Tibial nerve (tissue), 4 donors: ENCODE data around the gene CREBL2. TPM values are rescaled to one million over a fixed set of nuclear protein-coding genes. Genes with fewer than 3 reads are reported as not detected.
A peak's percentile ranks its signal among the peaks of the same experiment; 100 is the strongest.

ENCODE experiments used
- DNase-seq, 2 donors: peaks; one replicate each; pipeline ENCODE4 v3.0.0-alpha.2; 2019; ENCODE audit warnings: low spot score in 2 of 2
- H3K27ac ChIP-seq, 4 donors: fragments of 200-600 bp; sonication (generic) in 3 of 4; one replicate each; pipeline ENCODE4 v1.5.1; 2017 to 2019; ENCODE audit warnings: mild to moderate bottlenecking in 1 of 4
- H3K27me3 ChIP-seq, 2 donors: fragments of 200-600 bp; sonication (generic) in 1 of 2; one replicate each; pipeline versions ENCODE4 v1.5.1 to v1.6.0; 2017 to 2019
- H3K36me3 ChIP-seq, 3 donors: fragments of 200-600 bp; sonication (generic); one replicate each; pipeline ENCODE4 v1.5.1; 2018 to 2019
- H3K4me1 ChIP-seq, 4 donors: fragments of 200-600 bp; sonication (generic) in 3 of 4; one replicate each; pipeline ENCODE4 v1.5.1; 2017 to 2019
- H3K4me3 ChIP-seq, 4 donors: fragments of 200-600 bp; sonication (generic) in 3 of 4; one replicate each; pipeline ENCODE4 v1.5.1; 2017 to 2019; ENCODE audit warnings: mild to moderate bottlenecking in 1 of 4, moderate library complexity in 1 of 4
- H3K9me3 ChIP-seq, 4 donors: fragments of 200-600 bp; sonication (generic) in 3 of 4; one replicate each; pipeline ENCODE4 v1.5.1; 2017 to 2019
- EP300 ChIP-seq, 2 donors: sonication (generic); formaldehyde crosslinking; IDR thresholded peaks; one replicate each; pipeline ENCODE4 v1.6.1; 2017; ENCODE audit warnings: antibody characterized with exemption in 2 of 2, mild to moderate bottlenecking in 1 of 2
- POLR2A ChIP-seq, 2 donors: fragments of 450-650 bp; IDR thresholded peaks; one replicate each; pipeline ENCODE4 v1.6.1; 2017; ENCODE audit warnings: antibody characterized with exemption in 2 of 2, mild to moderate bottlenecking in 2 of 2, moderate library complexity in 2 of 2
- WGBS, 2 donors: methylation state at CpG; one replicate each; pipeline ENCODE4 v1.1.5; 2018; 5-methylcytosine and 5-hydroxymethylcytosine counted together
- total RNA-seq, 4 donors: library from RNA; depleted of rRNA; stranded (reverse); fragments of >200 nt; gene quantifications; one replicate each; pipeline ENCODE4 v1.1.0, GENCODE V29; 2016
- TF ChIP-seq, protein P1 (sequence below), 5 experiments: fragments of 200-600 bp in 3 of 5; fragments of 450-650 bp in 2 of 5; sonication (generic) in 3 of 5; IDR thresholded peaks; one replicate each; pipeline ENCODE4 v1.5.1; 2016 to 2019; ENCODE audit warnings: antibody characterized with exemption in 5 of 5, mild to moderate bottlenecking in 3 of 5, moderate library complexity in 2 of 5

CREBL2 gene
- total RNA-seq, 4 donors from 2014 or later = 39.9 to 74.7 (median 52.9) TPM

DNA sequence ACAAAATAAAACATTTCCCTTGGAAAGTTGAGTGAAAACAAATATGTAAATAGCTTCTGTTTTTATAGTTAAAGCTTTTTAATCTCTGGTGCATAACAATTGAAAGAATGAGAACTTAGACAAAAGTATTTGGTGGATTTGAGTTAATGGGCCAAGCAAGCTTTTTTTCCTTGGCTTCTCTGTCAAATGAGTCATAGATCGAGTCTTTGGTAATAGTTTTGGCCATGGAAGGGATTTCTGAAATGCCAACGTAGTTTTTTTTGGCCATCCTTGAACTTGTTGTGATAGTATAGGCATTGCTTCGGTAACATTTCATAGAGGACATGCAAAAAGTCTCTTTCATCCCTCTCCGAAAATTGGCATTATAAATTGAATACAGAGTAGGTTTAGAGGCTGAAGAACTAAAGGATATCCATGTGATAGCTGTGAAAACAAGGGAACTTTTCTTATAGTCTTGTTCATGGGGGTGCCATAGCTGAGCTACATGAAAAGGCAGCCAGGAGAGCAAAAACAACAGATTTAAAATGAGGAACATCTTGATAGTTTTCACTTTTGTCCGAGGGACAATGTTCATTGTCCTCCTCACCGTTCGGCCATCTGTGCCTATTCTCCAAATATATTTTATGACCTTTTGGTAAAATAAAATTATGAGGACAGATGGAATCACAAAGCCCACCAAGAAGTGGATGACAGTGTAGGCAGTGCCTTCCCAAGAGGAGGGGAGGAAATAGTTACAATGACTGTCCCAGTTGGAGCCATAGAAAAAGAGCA, 49.6 kb downstream of the CREBL2 start:
- peaks cover 0 to 24% (median 6%) of the 10 kb centered on the region in 4 donors for H3K4me1 ChIP-seq
- 48 to 50% methylated on average over 7 of the region's 7 CpGs for WGBS, 2 donors
- H3K9me3 ChIP-seq = no peaks in the 10 kb centered on the region
- TF ChIP-seq POLR2A (IDR thresholded peaks at IDR 0.05) (no peak), EP300 (IDR thresholded peaks at IDR 0.05) (peak in 1 of 2 donors; percentile 21)
- TF ChIP-seq, protein P1, sequence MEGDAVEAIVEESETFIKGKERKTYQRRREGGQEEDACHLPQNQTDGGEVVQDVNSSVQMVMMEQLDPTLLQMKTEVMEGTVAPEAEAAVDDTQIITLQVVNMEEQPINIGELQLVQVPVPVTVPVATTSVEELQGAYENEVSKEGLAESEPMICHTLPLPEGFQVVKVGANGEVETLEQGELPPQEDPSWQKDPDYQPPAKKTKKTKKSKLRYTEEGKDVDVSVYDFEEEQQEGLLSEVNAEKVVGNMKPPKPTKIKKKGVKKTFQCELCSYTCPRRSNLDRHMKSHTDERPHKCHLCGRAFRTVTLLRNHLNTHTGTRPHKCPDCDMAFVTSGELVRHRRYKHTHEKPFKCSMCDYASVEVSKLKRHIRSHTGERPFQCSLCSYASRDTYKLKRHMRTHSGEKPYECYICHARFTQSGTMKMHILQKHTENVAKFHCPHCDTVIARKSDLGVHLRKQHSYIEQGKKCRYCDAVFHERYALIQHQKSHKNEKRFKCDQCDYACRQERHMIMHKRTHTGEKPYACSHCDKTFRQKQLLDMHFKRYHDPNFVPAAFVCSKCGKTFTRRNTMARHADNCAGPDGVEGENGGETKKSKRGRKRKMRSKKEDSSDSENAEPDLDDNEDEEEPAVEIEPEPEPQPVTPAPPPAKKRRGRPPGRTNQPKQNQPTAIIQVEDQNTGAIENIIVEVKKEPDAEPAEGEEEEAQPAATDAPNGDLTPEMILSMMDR (IDR thresholded peaks at IDR 0.05) = no peak
- H3K27me3 ChIP-seq = no peaks in the 10 kb centered on the region
- H3K36me3 ChIP-seq = no peaks in the 10 kb centered on the region
- no peak for DNase-seq
- no peak overlapping the region for H3K4me3 ChIP-seq
- H3K27ac ChIP-seq = peak overlapping the region in 2 of 4 donors; percentile 10 to 50

DNA sequence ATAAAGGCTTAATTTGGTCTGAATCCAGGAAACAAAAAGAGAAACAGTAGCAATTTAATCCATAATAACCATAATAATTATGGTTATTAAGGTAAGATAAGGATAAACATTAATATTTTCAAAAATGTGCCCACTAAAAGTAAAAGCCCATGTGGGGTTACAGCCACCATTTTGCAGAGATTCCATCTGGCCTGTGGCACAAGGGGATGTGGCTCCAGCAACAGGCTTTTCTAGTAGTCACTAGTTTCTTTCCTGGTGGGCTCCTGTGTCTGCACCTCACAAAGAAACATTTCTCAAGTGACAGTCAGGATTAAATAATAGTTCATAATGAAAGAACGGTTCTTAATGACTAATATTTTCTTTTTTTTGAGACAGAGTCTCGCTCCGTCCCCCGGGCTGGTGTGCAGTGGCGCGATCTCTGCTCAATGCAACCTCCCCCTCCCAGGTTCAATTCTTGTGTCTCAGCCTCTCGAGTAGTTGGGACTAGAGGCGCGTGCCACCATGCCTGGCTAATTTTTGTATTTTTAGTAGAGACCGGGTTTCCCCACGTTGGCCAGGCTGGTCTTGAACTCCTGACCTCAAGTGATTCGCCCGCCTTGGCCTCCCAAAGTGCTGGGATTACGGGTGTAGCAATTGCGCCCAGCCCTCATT, 52.1 kb downstream of the CREBL2 start:
- Histone ChIP-seq H3K27me3 (no peaks in the 10 kb centered on the region), H3K27ac (no peak overlapping the region), H3K9me3 (no peaks in the 10 kb centered on the region), H3K36me3 (no peaks in the 10 kb centered on the region), H3K4me1 (peaks cover 0 to 24% (median 6%) of the 10 kb centered on the region in 4 donors), H3K4me3 (no peak overlapping the region)
- WGBS, 2 donors = 92 to 96% methylated on average over 15 of the region's 15 CpGs
- TF ChIP-seq EP300 (IDR thresholded peaks at IDR 0.05) = no peak
- TF ChIP-seq POLR2A (IDR thresholded peaks at IDR 0.05) = no peak
- TF ChIP-seq, protein P1 (IDR thresholded peaks at IDR 0.05) = no peak
- no peak for DNase-seq

DNA sequence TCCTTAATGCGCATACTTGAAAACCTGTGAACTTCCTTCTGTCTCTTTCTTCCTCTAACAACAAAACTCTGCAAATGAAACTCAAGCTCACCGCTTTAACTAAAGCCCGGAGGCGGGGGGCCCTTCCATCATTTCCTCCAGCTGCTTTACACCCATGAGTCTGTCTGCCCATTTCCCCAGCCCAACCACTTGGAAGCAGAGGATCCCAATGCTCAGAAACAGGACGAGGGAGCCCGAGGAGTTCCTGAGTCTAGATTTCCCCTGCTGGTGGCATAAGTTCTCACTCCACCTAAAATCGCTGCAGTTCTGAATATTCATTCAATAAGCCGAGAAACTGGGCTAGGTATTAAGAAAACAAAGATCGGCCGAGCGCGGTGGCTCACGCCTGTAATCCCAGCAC, 53.5 kb downstream of the CREBL2 start:
- DNase-seq = no peak
- 79 to 81% methylated on average over 13 of the region's 13 CpGs for WGBS, 2 donors
- peaks cover 0 to 18% (median 3%) of the 10 kb centered on the region in 4 donors for H3K4me1 ChIP-seq
- H3K9me3 ChIP-seq = no peaks in the 10 kb centered on the region
- H3K27me3 ChIP-seq = no peaks in the 10 kb centered on the region
- no peak overlapping the region for H3K27ac ChIP-seq
- no peak for TF ChIP-seq EP300 (IDR thresholded peaks at IDR 0.05)
- TF ChIP-seq POLR2A (IDR thresholded peaks at IDR 0.05) = no peak
- TF ChIP-seq, protein P1 (IDR thresholded peaks at IDR 0.05) = no peak
- no peaks in the 10 kb centered on the region for H3K36me3 ChIP-seq
- no peak overlapping the region for H3K4me3 ChIP-seq

DNA sequence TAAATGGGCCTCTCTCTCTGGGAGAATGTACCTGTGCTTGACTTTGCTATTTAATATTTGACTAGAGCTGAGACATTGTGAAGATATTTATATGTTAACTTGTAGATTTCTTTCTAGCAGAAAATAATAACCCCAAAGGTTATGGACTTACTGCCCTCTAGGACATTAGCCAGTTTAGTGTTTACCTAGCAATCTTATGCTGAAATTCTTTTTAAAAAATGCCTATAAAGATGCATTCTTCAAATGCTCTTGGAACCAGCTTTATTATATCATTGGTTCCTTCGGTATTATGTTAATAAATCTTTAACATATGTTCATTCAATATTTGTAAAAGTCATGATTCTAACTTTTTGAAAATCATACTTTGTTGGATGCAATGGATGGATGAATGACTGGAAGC, 56.3 kb downstream of the CREBL2 start:
- Histone ChIP-seq H3K9me3 (no peaks in the 10 kb centered on the region), H3K27ac (no peak overlapping the region), H3K4me1 (no peaks in the 10 kb centered on the region), H3K27me3 (no peaks in the 10 kb centered on the region), H3K4me3 (no peak overlapping the region), H3K36me3 (no peaks in the 10 kb centered on the region)
- WGBS, 2 donors = 45 to 60% methylated on average over 1 of the region's 1 CpG
- no peak for DNase-seq
- no peak for TF ChIP-seq EP300 (IDR thresholded peaks at IDR 0.05)
- no peak for TF ChIP-seq POLR2A (IDR thresholded peaks at IDR 0.05)
- TF ChIP-seq, protein P1 (IDR thresholded peaks at IDR 0.05) = no peak

DNA sequence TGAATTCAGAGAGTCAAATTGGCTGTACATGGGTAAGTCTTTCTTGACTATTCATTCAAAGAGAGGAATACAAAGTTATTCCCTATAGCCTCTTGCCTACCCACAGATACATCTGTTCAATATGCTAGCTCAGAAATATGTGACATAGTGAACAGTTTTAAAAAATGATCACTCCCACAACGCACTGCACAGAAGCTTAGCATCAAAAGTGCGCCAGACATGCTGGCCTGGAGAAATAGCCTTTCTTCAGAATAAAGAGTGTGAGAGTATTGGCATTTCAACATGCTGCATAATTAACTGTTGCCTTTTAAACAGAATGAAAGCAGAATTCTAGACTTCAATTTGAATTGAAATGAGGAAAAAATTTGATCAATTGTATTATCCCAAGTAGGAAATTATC, 57.3 kb downstream of the CREBL2 start:
- TF ChIP-seq, protein P1 (IDR thresholded peaks at IDR 0.05) = no peak
- TF ChIP-seq EP300 (IDR thresholded peaks at IDR 0.05) (no peak), POLR2A (IDR thresholded peaks at IDR 0.05) (no peak)
- Histone ChIP-seq H3K4me3 (no peak overlapping the region), H3K4me1 (no peaks in the 10 kb centered on the region), H3K27me3 (no peaks in the 10 kb centered on the region), H3K36me3 (no peaks in the 10 kb centered on the region), H3K9me3 (no peaks in the 10 kb centered on the region), H3K27ac (no peak overlapping the region)
- 81 to 86% methylated on average over 2 of the region's 2 CpGs for WGBS, 2 donors
- DNase-seq = no peak
